Neural cell (in vitro differentiated cells): ENCODE data around the gene ENOX1. TPM values are rescaled to one million over a fixed set of nuclear protein-coding genes. Genes with fewer than 3 reads are reported as not detected.

ENCODE experiments used
- H2AFZ ChIP-seq: fragments of 200-600, 300-800 bp; sonication (generic), shearing (Covaris generic); 2 replicates; pipeline ENCODE4 v1.6.0; 2014; ENCODE audit warnings: low read depth, mild to moderate bottlenecking, antibody characterized with exemption, low read length, moderate library complexity
- H3F3A ChIP-seq: fragments of 200-600 bp; shearing (Covaris generic); 2 replicates; pipeline ENCODE4 v1.6.1; 2016; ENCODE audit warnings: mild to moderate bottlenecking, moderate library complexity, mixed read lengths, antibody characterized with exemption, low read length; ENCODE audit not compliant: insufficient read depth, poor library complexity, severe bottlenecking
- H3K27ac ChIP-seq: fragments of 200-600, 300-800 bp; sonication (generic), shearing (Covaris generic); 2 replicates; pipeline ENCODE4 v1.5.1; 2014; ENCODE audit warnings: mild to moderate bottlenecking, low read length, moderate library complexity
- H3K27me3 ChIP-seq: fragments of 300-800, 200-600 bp; sonication (generic), shearing (Covaris generic); 2 replicates; pipeline ENCODE4 v1.6.0; 2014; ENCODE audit warnings: mild to moderate bottlenecking, low read depth, low read length, moderate library complexity; ENCODE audit not compliant: insufficient read depth
- H3K36me3 ChIP-seq: fragments of 300-800, 200-600 bp; sonication (generic), shearing (Covaris generic); 2 replicates; pipeline ENCODE4 v1.5.1; 2014; ENCODE audit warnings: mild to moderate bottlenecking, antibody characterized with exemption, low read length, moderate library complexity; ENCODE audit not compliant: insufficient read depth
- H3K4me2 ChIP-seq: fragments of 300-800, 200-600 bp; sonication (generic), shearing (Covaris generic); 2 replicates; pipeline ENCODE4 v1.6.0; 2014; ENCODE audit warnings: mild to moderate bottlenecking, low read length
- H3K4me3 ChIP-seq: fragments of 300-800, 200-600 bp; sonication (generic), shearing (Covaris generic); 2 replicates; pipeline ENCODE4 v1.5.1; 2014; ENCODE audit warnings: mild to moderate bottlenecking, low read length, moderate library complexity
- H3K79me2 ChIP-seq: fragments of 200-600 bp; shearing (Covaris generic); replicated peaks from 2 replicates; pipeline ENCODE4 v1.6.0; 2014; ENCODE audit warnings: mild to moderate bottlenecking, low read length, moderate library complexity; ENCODE audit not compliant: insufficient read depth
- H3K9ac ChIP-seq: fragments of 300-800, 200-600 bp; sonication (generic), shearing (Covaris generic); 2 replicates; pipeline ENCODE4 v1.6.1; 2016; ENCODE audit warnings: mild to moderate bottlenecking, low read length, mixed read lengths
- H3K9me2 ChIP-seq: fragments of 200-600 bp; shearing (Covaris generic); 2 replicates; pipeline ENCODE4 v1.6.1; 2016; ENCODE audit warnings: mild to moderate bottlenecking, low read length, mixed read lengths; ENCODE audit not compliant: insufficient read depth
- H3K9me3 ChIP-seq: fragments of 200-600, 300-800 bp; sonication (generic), shearing (Covaris generic); 2 replicates; pipeline ENCODE4 v1.6.1; 2016; ENCODE audit warnings: mild to moderate bottlenecking, mixed run types, low read length, moderate library complexity, mixed read lengths
- H4K20me1 ChIP-seq: fragments of 200-600 bp; shearing (Covaris generic); 2 replicates; pipeline ENCODE4 v1.6.1; 2016; ENCODE audit warnings: mild to moderate bottlenecking, mixed run types; ENCODE audit not compliant: insufficient read depth
- EP300 ChIP-seq: fragments of 450-650 bp; conservative IDR thresholded peaks from 2 replicates; pipeline ENCODE4 v1.6.1; 2014; ENCODE audit warnings: antibody characterized with exemption, mild to moderate bottlenecking, moderate library complexity; ENCODE audit not compliant: poor library complexity, severe bottlenecking
- EZH2 ChIP-seq: fragments of 200-600, 300-800 bp; shearing (Covaris generic), sonication (generic); IDR thresholded peaks from 2 replicates; pipeline ENCODE4 v1.6.1; 2014; ENCODE audit warnings: antibody characterized with exemption, low read length, borderline replicate concordance, mild to moderate bottlenecking; ENCODE audit not compliant: insufficient read depth, poor library complexity, severe bottlenecking
- MXI1 ChIP-seq: fragments of 450-650 bp; conservative IDR thresholded peaks from 2 replicates; pipeline ENCODE4 v1.6.1; 2014; ENCODE audit warnings: antibody characterized with exemption, mild to moderate bottlenecking; ENCODE audit not compliant: poor library complexity, severe bottlenecking
- POLR2AphosphoS5 ChIP-seq: IDR thresholded peaks from 2 replicates; pipeline ENCODE4 v1.6.1; 2012
- RAD21 ChIP-seq: fragments of 450-650 bp; conservative IDR thresholded peaks from 2 replicates; pipeline ENCODE4 v1.6.1; 2014; ENCODE audit warnings: antibody characterized with exemption, mild to moderate bottlenecking, moderate library complexity
- SMC3 ChIP-seq: fragments of 450-650 bp; conservative IDR thresholded peaks from 2 replicates; pipeline ENCODE4 v1.6.1; 2014; ENCODE audit warnings: antibody characterized with exemption, mild to moderate bottlenecking, moderate library complexity; ENCODE audit not compliant: poor library complexity
- TAF1 ChIP-seq: IDR thresholded peaks from 2 replicates; pipeline ENCODE4 v1.6.1; 2012; ENCODE audit warnings: low read depth
- polyA plus RNA-seq: library from polyadenylated mRNA; depleted of rRNA; stranded (reverse); fragments of >200 nt; gene quantifications from 2 replicates; pipeline ENCODE4 v1.2.3, GENCODE V29; 2014
- TF ChIP-seq, protein P1 (sequence below): fragments of 450-650 bp; IDR thresholded peaks from 2 replicates; pipeline ENCODE4 v1.5.1; 2014; ENCODE audit warnings: antibody characterized with exemption, mild to moderate bottlenecking, moderate library complexity; ENCODE audit not compliant: poor library complexity, severe bottlenecking
- TF ChIP-seq, protein P2 (sequence below): IDR thresholded peaks from 2 replicates; pipeline ENCODE4 v1.6.1; 2012; ENCODE audit warnings: borderline replicate concordance

The ENOX1 gene
- polyA plus RNA-seq, 1 donor from 2014 or later = 42.6 TPM

DNA sequence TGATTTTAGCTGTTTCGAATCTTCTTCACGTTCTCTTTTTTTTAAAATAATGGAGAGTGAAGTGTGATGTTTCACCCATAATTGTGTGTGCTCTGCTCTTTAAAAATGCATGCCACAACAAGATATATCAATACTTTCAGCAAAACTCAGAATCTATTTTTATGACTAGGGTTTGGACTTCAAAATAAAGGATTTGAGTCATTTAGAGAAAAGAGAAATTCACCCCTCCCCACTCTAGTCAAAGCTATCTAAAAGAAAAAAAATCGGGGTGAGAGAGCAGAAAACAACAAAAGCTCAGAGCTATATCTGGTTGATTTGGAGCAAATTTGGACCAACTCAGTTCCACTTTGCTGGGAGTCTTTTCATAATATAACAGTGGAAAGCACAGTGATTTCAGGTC, 518.9 kb downstream of the ENOX1 start:
- Histone ChIP-seq H2AFZ (no peak overlapping the region), H3K36me3 (no peaks in the 10 kb centered on the region), H4K20me1 (no peaks in the 10 kb centered on the region), H3F3A (peaks cover 6% of the 10 kb centered on the region), H3K4me2 (no peak overlapping the region), H3K79me2 (no peaks in the 10 kb centered on the region), H3K9ac (no peak overlapping the region), H3K9me2 (no peaks in the 10 kb centered on the region), H3K4me3 (no peak overlapping the region), H3K9me3 (no peaks in the 10 kb centered on the region), H3K27ac (no peak overlapping the region), H3K27me3 (no peaks in the 10 kb centered on the region)
- TF ChIP-seq RAD21 (no peak), SMC3 (no peak), TAF1 (no peak), MXI1 (no peak), EP300 (no peak), POLR2AphosphoS5 (no peak), EZH2 (no peak)
- TF ChIP-seq, protein P1, sequence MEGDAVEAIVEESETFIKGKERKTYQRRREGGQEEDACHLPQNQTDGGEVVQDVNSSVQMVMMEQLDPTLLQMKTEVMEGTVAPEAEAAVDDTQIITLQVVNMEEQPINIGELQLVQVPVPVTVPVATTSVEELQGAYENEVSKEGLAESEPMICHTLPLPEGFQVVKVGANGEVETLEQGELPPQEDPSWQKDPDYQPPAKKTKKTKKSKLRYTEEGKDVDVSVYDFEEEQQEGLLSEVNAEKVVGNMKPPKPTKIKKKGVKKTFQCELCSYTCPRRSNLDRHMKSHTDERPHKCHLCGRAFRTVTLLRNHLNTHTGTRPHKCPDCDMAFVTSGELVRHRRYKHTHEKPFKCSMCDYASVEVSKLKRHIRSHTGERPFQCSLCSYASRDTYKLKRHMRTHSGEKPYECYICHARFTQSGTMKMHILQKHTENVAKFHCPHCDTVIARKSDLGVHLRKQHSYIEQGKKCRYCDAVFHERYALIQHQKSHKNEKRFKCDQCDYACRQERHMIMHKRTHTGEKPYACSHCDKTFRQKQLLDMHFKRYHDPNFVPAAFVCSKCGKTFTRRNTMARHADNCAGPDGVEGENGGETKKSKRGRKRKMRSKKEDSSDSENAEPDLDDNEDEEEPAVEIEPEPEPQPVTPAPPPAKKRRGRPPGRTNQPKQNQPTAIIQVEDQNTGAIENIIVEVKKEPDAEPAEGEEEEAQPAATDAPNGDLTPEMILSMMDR = no peak
- TF ChIP-seq, protein P2, sequence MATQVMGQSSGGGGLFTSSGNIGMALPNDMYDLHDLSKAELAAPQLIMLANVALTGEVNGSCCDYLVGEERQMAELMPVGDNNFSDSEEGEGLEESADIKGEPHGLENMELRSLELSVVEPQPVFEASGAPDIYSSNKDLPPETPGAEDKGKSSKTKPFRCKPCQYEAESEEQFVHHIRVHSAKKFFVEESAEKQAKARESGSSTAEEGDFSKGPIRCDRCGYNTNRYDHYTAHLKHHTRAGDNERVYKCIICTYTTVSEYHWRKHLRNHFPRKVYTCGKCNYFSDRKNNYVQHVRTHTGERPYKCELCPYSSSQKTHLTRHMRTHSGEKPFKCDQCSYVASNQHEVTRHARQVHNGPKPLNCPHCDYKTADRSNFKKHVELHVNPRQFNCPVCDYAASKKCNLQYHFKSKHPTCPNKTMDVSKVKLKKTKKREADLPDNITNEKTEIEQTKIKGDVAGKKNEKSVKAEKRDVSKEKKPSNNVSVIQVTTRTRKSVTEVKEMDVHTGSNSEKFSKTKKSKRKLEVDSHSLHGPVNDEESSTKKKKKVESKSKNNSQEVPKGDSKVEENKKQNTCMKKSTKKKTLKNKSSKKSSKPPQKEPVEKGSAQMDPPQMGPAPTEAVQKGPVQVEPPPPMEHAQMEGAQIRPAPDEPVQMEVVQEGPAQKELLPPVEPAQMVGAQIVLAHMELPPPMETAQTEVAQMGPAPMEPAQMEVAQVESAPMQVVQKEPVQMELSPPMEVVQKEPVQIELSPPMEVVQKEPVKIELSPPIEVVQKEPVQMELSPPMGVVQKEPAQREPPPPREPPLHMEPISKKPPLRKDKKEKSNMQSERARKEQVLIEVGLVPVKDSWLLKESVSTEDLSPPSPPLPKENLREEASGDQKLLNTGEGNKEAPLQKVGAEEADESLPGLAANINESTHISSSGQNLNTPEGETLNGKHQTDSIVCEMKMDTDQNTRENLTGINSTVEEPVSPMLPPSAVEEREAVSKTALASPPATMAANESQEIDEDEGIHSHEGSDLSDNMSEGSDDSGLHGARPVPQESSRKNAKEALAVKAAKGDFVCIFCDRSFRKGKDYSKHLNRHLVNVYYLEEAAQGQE = no peak

DNA sequence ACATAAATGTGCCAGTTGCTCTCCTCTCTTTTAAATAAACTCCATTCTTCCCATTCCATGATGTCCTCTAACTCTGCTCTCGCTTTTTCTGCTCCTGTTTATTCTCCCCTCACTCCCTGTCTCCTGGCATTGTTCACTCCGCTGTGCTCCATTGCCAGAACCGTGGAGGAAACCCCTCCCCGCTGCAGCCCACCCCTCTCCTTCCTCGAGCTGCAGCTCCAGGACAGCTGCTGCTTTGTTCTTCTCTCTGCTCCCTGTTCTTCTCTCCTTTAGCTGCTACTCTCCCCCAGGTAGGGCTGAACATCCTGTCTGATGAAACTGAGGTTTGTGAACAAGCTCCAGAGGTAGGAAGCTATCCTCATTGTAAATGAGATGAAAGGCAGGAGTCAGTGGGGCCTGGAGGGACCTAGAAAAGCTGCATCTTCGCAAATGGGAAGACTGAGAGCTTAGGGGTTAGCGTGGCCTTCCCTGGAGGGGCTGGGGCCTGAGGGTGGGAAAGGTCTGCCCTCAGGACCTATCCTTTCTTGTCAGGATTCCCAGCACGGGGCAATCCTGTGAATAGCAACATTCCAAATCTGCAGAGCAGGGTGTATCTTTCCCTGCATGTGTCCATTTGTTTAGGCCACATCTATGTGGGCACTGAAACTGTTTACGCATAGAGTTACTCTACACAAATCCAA, 519.7 kb downstream of the ENOX1 start:
- peaks cover 6% of the 10 kb centered on the region for H3F3A ChIP-seq
- H3K9me2 ChIP-seq = no peaks in the 10 kb centered on the region
- no peaks in the 10 kb centered on the region for H3K27me3 ChIP-seq
- TF ChIP-seq EP300 = no peak
- TF ChIP-seq, protein P1 = no peak
- no peak for TF ChIP-seq TAF1
- no peak for TF ChIP-seq MXI1
- TF ChIP-seq EZH2 = no peak
- no peak for TF ChIP-seq SMC3
- TF ChIP-seq RAD21 = no peak
- TF ChIP-seq, protein P2 = no peak
- TF ChIP-seq POLR2AphosphoS5 = no peak
- no peaks in the 10 kb centered on the region for H3K9me3 ChIP-seq
- no peak overlapping the region for H2AFZ ChIP-seq
- peak overlapping the region; percentile 48 for H3K9ac ChIP-seq
- H3K79me2 ChIP-seq = no peaks in the 10 kb centered on the region
- H3K4me2 ChIP-seq = no peak overlapping the region
- H3K36me3 ChIP-seq = no peaks in the 10 kb centered on the region
- H4K20me1 ChIP-seq = no peaks in the 10 kb centered on the region
- H3K27ac ChIP-seq = peak overlapping the region; percentile 72
- H3K4me3 ChIP-seq = no peak overlapping the region
